Epithelial cell of proximal tubule (primary cell): ENCODE measurements around the gene TMEM131. TPM values are rescaled to one million over a fixed set of nuclear protein-coding genes. Genes with fewer than 3 reads are reported as not detected.

Experiments
- DNase-seq: peaks from one replicate; pipeline ENCODE4 v3.0.0-alpha.2; 2011; ENCODE audit warnings: low read depth
- H3K4me3 ChIP-seq: 2 replicates; pipeline ENCODE4 v1.5.1; 2011; ENCODE audit warnings: low read depth, mild to moderate bottlenecking, low read length
- CTCF ChIP-seq: conservative IDR thresholded peaks from 2 replicates; pipeline ENCODE4 v1.5.1; 2012; ENCODE audit warnings: low read depth, mild to moderate bottlenecking, low read length
- total RNA-seq: library from RNA; depleted of rRNA; stranded (reverse); fragments of >200 nt; gene quantifications from 2 replicates; pipeline ENCODE4 v1.2.3, GENCODE V29; 2015

The TMEM131 gene
- total RNA-seq, 1 donor from 2014 or later, result 16.0 TPM

GRCh38 chr2:97758131-97758705, 237.5 kb downstream of the TMEM131 start:
- no peak overlapping the region for H3K4me3 ChIP-seq
- DNase-seq, result no peak
- no peak for TF ChIP-seq CTCF

GRCh38 chr2:97757062-97757461, 238.7 kb downstream of the TMEM131 start:
- no peak for TF ChIP-seq CTCF
- no peak for DNase-seq
- no peak overlapping the region for H3K4me3 ChIP-seq

GRCh38 chr2:97755491-97755890, 240.3 kb downstream of the TMEM131 start:
- no peak for DNase-seq
- no peak for TF ChIP-seq CTCF
- H3K4me3 ChIP-seq, result no peak overlapping the region

- H3K4me3 ChIP-seq, result no peak overlapping the region
- TF ChIP-seq CTCF, result no peak
- no peak for DNase-seq
These were observed 240.9 kb downstream of the TMEM131 start for GRCh38 chr2:97754690-97755346.

- TF ChIP-seq CTCF, result no peak
- no peak for DNase-seq
- H3K4me3 ChIP-seq, result no peak overlapping the region
These were observed 243.1 kb downstream of the TMEM131 start for GRCh38 chr2:97752342-97753334.

GRCh38 chr2:97751752-97752151, 244.0 kb downstream of the TMEM131 start:
- no peak overlapping the region for H3K4me3 ChIP-seq
- no peak for TF ChIP-seq CTCF
- no peak for DNase-seq
